Lung (tissue), 12 donors: ENCODE measurements around the gene ADAMTS17. TPM values are rescaled to one million over a fixed set of nuclear protein-coding genes. Genes with fewer than 3 reads are reported as not detected.

ENCODE experiments used
- ATAC-seq: fragments of 200-7000 bp; cut with Tn5 transposase; one replicate; pipeline ENCODE4 v1.9.1; 2020; ENCODE audit warnings: moderate number of reproducible peaks; ENCODE audit not compliant: insufficient read depth, low FRiP score
- DNase-seq, 3 donors: peaks; one replicate each; pipeline ENCODE4 v3.0.0-alpha.2; 2013 to 2017
- H3K27ac ChIP-seq, 2 donors: one replicate each; pipeline ENCODE4 v1.5.1; 2013; ENCODE audit warnings: mild to moderate bottlenecking in 2 of 2, moderate library complexity in 2 of 2, control low read depth in 1 of 2, inconsistent platforms in 1 of 2, low read depth in 1 of 2, low read length in 1 of 2
- H3K27me3 ChIP-seq, 3 donors: one replicate each; pipeline ENCODE4 v1.5.1; 2013; ENCODE audit warnings: low read length in 2 of 3; ENCODE audit not compliant: control insufficient read depth in 3 of 3, insufficient read depth in 3 of 3
- H3K36me3 ChIP-seq, 4 donors: one replicate each; pipeline ENCODE4 v1.5.1; 2013; ENCODE audit warnings: low read length in 4 of 4, mild to moderate bottlenecking in 1 of 4, moderate library complexity in 1 of 4; ENCODE audit not compliant: control insufficient read depth in 4 of 4, insufficient read depth in 4 of 4
- H3K4me1 ChIP-seq, 5 donors: one replicate each; pipeline ENCODE4 v1.5.1; 2013; ENCODE audit warnings: low read length in 5 of 5, mild to moderate bottlenecking in 2 of 5, moderate library complexity in 1 of 5; ENCODE audit not compliant: control insufficient read depth in 5 of 5, insufficient read depth in 5 of 5
- H3K4me3 ChIP-seq: one replicate; pipeline ENCODE4 v1.5.1; 2013; ENCODE audit warnings: mild to moderate bottlenecking, control low read depth, moderate library complexity
- H3K9ac ChIP-seq, 2 donors: one replicate each; pipeline ENCODE4 v1.5.1; 2013; ENCODE audit warnings: low read length in 2 of 2, control low read depth in 1 of 2; ENCODE audit not compliant: insufficient read depth in 1 of 2
- H3K9me3 ChIP-seq, 4 donors: one replicate each; pipeline ENCODE4 v1.5.1; 2013; ENCODE audit warnings: low read length in 3 of 4, mild to moderate bottlenecking in 1 of 4, moderate library complexity in 1 of 4; ENCODE audit not compliant: control insufficient read depth in 4 of 4, insufficient read depth in 3 of 4
- CTCF ChIP-seq: IDR thresholded peaks from 2 replicates; pipeline ENCODE4 v1.5.1; 2012; ENCODE audit warnings: mild to moderate bottlenecking; ENCODE audit errors: control extremely low read depth, extremely low read depth
- WGBS, 2 donors: extraction: QIAGEN DNeasy Blood & Tissue Kit; methylation state at CpG; one replicate each; pipeline ENCODE4 v1.1.7; 2013; 5-methylcytosine and 5-hydroxymethylcytosine counted together
- polyA plus RNA-seq, 2 donors: library from polyadenylated mRNA; stranded (reverse); fragments of 200-250 nt; gene quantifications; one replicate each; pipeline ENCODE4 v1.2.1, GENCODE V29; 2013
- total RNA-seq, 2 donors: library from RNA; depleted of rRNA in 1 of 2; stranded (reverse); fragments of >200 nt in 1 of 2; gene quantifications; one replicate each; pipeline ENCODE4 v1.2.1, GENCODE V29; 2014 to 2021
- donor health status: control.
- donor health status: control.
- donor health status: Bipolar disorder and iron deficiency.
- donor health status: healthy.
- donor health status: DM: yes; HTN: yes; CAD: no.

Gene ADAMTS17
- total and polyA plus RNA-seq, 4 donors = 0.47 to 6.6 (median 2.2) TPM

GRCh38 chr15:100050877-100051786, 290.6 kb downstream of the ADAMTS17 start:
- H3K9ac ChIP-seq = no peak overlapping the region
- H3K27ac ChIP-seq = no peak overlapping the region
- no peak for ATAC-seq
- DNase-seq = no peak
- 82% methylated on average over 19 of the region's 19 CpGs for WGBS, 2 donors
- H3K27me3 ChIP-seq = peaks cover 0 to 2% (median 0%) of the 10 kb centered on the region in 3 donors
- TF ChIP-seq CTCF = no peak
- peaks cover 0 to 9% (median 0%) of the 10 kb centered on the region in 4 donors for H3K9me3 ChIP-seq
- no peaks in the 10 kb centered on the region for H3K36me3 ChIP-seq
- peaks cover 0 to 9% (median 0%) of the 10 kb centered on the region in 5 donors for H3K4me1 ChIP-seq
- no peak overlapping the region for H3K4me3 ChIP-seq

GRCh38 chr15:100049936-100050876, 291.6 kb downstream of the ADAMTS17 start:
- no peak overlapping the region for H3K27ac ChIP-seq
- H3K36me3 ChIP-seq = no peaks in the 10 kb centered on the region
- H3K9ac ChIP-seq = no peak overlapping the region
- DNase-seq (no peak), ATAC-seq (no peak)
- TF ChIP-seq CTCF = no peak
- H3K27me3 ChIP-seq = peaks cover 0 to 2% (median 0%) of the 10 kb centered on the region in 3 donors
- H3K4me1 ChIP-seq = peaks cover 0 to 9% (median 0%) of the 10 kb centered on the region in 5 donors
- WGBS, 2 donors = 87 to 93% methylated on average over 10 of the region's 10 CpGs
- H3K9me3 ChIP-seq = peaks cover 0 to 9% (median 0%) of the 10 kb centered on the region in 4 donors
- no peak overlapping the region for H3K4me3 ChIP-seq

GRCh38 chr15:100049483-100049882, 292.3 kb downstream of the ADAMTS17 start:
- Histone ChIP-seq H3K36me3 (no peaks in the 10 kb centered on the region), H3K27me3 (peaks cover 0 to 2% (median 0%) of the 10 kb centered on the region in 3 donors), H3K9me3 (peaks cover 0 to 9% (median 0%) of the 10 kb centered on the region in 4 donors), H3K9ac (no peak overlapping the region), H3K4me1 (peaks cover 0 to 9% (median 0%) of the 10 kb centered on the region in 5 donors), H3K27ac (no peak overlapping the region), H3K4me3 (no peak overlapping the region)
- TF ChIP-seq CTCF = no peak
- ATAC-seq (no peak), DNase-seq (no peak)
- WGBS, 2 donors = 94 to 97% methylated on average over 2 of the region's 2 CpGs
